OCI-LY1 (cell line): ENCODE measurements around the gene FADD.

Experiments used
- H2AFZ ChIP-seq: fragments of 200-600 bp; sonication (generic), shearing (Covaris generic); 2 replicates; pipeline ENCODE4 v1.6.0; 2014; ENCODE audit warnings: antibody characterized with exemption, mild to moderate bottlenecking, low read length
- H3F3A ChIP-seq: fragments of 200-600 bp; sonication (generic), shearing (Covaris generic); 2 replicates; pipeline ENCODE4 v1.6.0; 2014; ENCODE audit warnings: mild to moderate bottlenecking, antibody characterized with exemption, low read length, moderate library complexity; ENCODE audit not compliant: insufficient read depth
- H3K27ac ChIP-seq: fragments of 200-600 bp; sonication (generic); 2 replicates; pipeline ENCODE4 v1.5.1; 2014; ENCODE audit warnings: low read length, mixed run types, mild to moderate bottlenecking, low read depth; ENCODE audit not compliant: poor library complexity, severe bottlenecking
- H3K27me3 ChIP-seq: fragments of 200-600 bp; sonication (generic); 2 replicates; pipeline ENCODE4 v1.6.0; 2014; ENCODE audit warnings: antibody characterized with exemption, mild to moderate bottlenecking, low read length, moderate library complexity; ENCODE audit not compliant: insufficient read depth
- H3K36me3 ChIP-seq: fragments of 200-600 bp; sonication (generic); 2 replicates; pipeline ENCODE4 v1.6.1; 2014; ENCODE audit warnings: mild to moderate bottlenecking, antibody characterized with exemption, low read length, moderate library complexity, mixed read lengths; ENCODE audit not compliant: insufficient read depth
- H3K4me1 ChIP-seq: fragments of 200-600 bp; sonication (generic); 2 replicates; pipeline ENCODE4 v1.5.1; 2014; ENCODE audit warnings: mild to moderate bottlenecking, low read length, moderate library complexity; ENCODE audit not compliant: insufficient read depth, severe bottlenecking
- H3K4me2 ChIP-seq: fragments of 200-600 bp; sonication (generic), shearing (Covaris generic); 2 replicates; pipeline ENCODE4 v1.6.1; 2014; ENCODE audit warnings: low read length
- H3K4me3 ChIP-seq: fragments of 200-600 bp; sonication (generic); 2 replicates; pipeline ENCODE4 v1.5.1; 2014; ENCODE audit warnings: low read length, low read depth, mild to moderate bottlenecking, mixed read lengths; ENCODE audit not compliant: poor library complexity, severe bottlenecking
- H3K79me2 ChIP-seq: fragments of 200-600 bp; shearing (Covaris generic); 2 replicates; pipeline ENCODE4 v1.6.1; 2016; ENCODE audit warnings: mixed run types, low read length, mixed read lengths; ENCODE audit not compliant: insufficient read depth
- H3K9ac ChIP-seq: fragments of 200-600 bp; sonication (generic), shearing (Covaris generic); 2 replicates; pipeline ENCODE4 v1.6.1; 2014; ENCODE audit warnings: mild to moderate bottlenecking, low read length, mixed read lengths
- H3K9me2 ChIP-seq: fragments of 200-600 bp; sonication (generic), shearing (Covaris generic); 2 replicates; pipeline ENCODE4 v1.6.1; 2014; ENCODE audit warnings: low read depth, mild to moderate bottlenecking, low read length, mixed read lengths
- H3K9me3 ChIP-seq: fragments of 200-600 bp; shearing (Covaris generic); 2 replicates; pipeline ENCODE4 v1.6.1; 2014; ENCODE audit warnings: low read length, mixed read lengths
- H4K20me1 ChIP-seq: fragments of 200-600 bp; sonication (generic), shearing (Covaris generic); 2 replicates; pipeline ENCODE4 v1.6.0; 2016; ENCODE audit warnings: mild to moderate bottlenecking, low read length; ENCODE audit not compliant: insufficient read depth
- EZH2 ChIP-seq: fragments of 200-600 bp; sonication (generic), shearing (Covaris generic); IDR thresholded peaks from 2 replicates; pipeline ENCODE4 v1.8.0; 2017; ENCODE audit warnings: borderline replicate concordance, mixed run types, mild to moderate bottlenecking, antibody characterized with exemption, low read length, moderate library complexity, mixed read lengths
- TF ChIP-seq, protein P1 (sequence below): fragments of 200-600 bp; sonication (generic), shearing (Covaris generic); IDR thresholded peaks from 2 replicates; pipeline ENCODE4 v1.5.1; 2017; ENCODE audit warnings: mild to moderate bottlenecking, antibody characterized with exemption, low read length, moderate library complexity, mixed read lengths

FADD gene

GRCh38 chr11:70220136-70220535, 17.0 kb downstream of the FADD start:
- Histone ChIP-seq H3K4me2 (no peak overlapping the region), H4K20me1 (no peaks in the 10 kb centered on the region), H3K4me3 (no peak overlapping the region), H3F3A (no peaks in the 10 kb centered on the region), H2AFZ (no peak overlapping the region), H3K79me2 (no peaks in the 10 kb centered on the region), H3K27ac (no peak overlapping the region), H3K36me3 (no peaks in the 10 kb centered on the region), H3K9ac (no peak overlapping the region), H3K4me1 (no peaks in the 10 kb centered on the region), H3K9me3 (no peaks in the 10 kb centered on the region), H3K27me3 (no peaks in the 10 kb centered on the region), H3K9me2 (no peaks in the 10 kb centered on the region)
- TF ChIP-seq, protein P1, sequence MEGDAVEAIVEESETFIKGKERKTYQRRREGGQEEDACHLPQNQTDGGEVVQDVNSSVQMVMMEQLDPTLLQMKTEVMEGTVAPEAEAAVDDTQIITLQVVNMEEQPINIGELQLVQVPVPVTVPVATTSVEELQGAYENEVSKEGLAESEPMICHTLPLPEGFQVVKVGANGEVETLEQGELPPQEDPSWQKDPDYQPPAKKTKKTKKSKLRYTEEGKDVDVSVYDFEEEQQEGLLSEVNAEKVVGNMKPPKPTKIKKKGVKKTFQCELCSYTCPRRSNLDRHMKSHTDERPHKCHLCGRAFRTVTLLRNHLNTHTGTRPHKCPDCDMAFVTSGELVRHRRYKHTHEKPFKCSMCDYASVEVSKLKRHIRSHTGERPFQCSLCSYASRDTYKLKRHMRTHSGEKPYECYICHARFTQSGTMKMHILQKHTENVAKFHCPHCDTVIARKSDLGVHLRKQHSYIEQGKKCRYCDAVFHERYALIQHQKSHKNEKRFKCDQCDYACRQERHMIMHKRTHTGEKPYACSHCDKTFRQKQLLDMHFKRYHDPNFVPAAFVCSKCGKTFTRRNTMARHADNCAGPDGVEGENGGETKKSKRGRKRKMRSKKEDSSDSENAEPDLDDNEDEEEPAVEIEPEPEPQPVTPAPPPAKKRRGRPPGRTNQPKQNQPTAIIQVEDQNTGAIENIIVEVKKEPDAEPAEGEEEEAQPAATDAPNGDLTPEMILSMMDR = no peak
- no peak for TF ChIP-seq EZH2

DNA sequence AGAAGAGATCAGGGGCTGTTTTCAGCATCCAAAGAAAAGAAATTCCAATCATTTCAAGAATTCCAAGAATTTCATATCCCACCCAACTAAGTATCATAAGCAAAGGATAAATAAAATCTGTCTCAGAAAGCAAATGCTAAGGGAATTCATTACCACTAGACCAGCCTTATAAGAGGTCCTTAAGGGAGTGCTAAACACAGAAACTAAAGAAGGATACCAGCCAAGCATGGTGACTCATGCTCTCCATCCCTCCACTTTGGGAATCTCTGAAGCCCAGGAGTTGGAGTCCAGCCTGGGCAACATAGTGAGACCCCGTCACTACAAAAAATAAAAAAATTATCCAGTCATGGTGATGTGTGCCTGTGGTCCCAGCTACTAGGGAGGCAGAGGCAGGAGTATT, 17.8 kb downstream of the FADD start:
- H3K79me2 ChIP-seq = no peaks in the 10 kb centered on the region
- no peak overlapping the region for H3K27ac ChIP-seq

DNA sequence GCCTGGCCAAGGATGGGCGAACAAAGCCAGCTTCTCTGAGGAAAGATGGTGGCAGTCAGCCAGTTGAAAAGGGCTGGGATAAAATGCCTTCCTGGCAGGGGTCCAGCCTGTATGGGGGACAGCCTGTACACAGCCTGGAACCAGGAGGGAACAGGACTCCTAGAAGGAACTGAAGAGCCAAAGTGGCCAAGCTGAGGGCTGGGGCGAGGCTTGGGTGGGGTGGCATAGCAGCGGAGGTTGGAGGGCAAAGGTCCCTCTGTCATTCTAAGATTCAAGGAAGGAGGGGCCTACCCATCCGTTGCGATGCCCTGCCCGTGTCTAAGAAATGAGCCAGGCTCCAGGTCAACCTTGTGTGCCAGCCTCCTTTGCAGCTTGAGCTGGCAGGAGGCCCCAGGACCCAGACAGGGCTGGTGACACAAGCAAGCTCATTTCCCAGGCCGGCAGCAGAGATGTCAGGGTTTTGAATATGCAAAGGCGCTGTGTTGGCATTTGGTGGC, 22.6 kb downstream of the FADD start:
- Histone ChIP-seq H3K27me3 (0 out of 2 replicates have a peak, but pooled peaks cover 8% of the 10 kb centered on the region), H3K9ac (no peak overlapping the region), H3K4me2 (no peak overlapping the region), H4K20me1 (no peaks in the 10 kb centered on the region), H3K36me3 (no peaks in the 10 kb centered on the region), H3K4me1 (no peaks in the 10 kb centered on the region), H3K9me3 (no peaks in the 10 kb centered on the region), H3K4me3 (no peak overlapping the region), H3K27ac (no peak overlapping the region), H3F3A (no peaks in the 10 kb centered on the region), H3K79me2 (no peaks in the 10 kb centered on the region), H3K9me2 (no peaks in the 10 kb centered on the region), H2AFZ (no peak overlapping the region)
- TF ChIP-seq, protein P1 = no peak
- TF ChIP-seq EZH2 = no peak

More for the DNA sequence above, 17.8 kb downstream of the FADD start:
- no peaks in the 10 kb centered on the region for H4K20me1 ChIP-seq
- H3K9ac ChIP-seq = no peak overlapping the region
- H3K4me2 ChIP-seq = no peak overlapping the region
- no peak overlapping the region for H3K4me3 ChIP-seq
- H3K9me2 ChIP-seq = no peaks in the 10 kb centered on the region
- TF ChIP-seq, protein P1 = no peak
- no peak for TF ChIP-seq EZH2
- H3K27me3 ChIP-seq = 0 out of 2 replicates have a peak, but pooled peaks cover 4% of the 10 kb centered on the region
- no peaks in the 10 kb centered on the region for H3K9me3 ChIP-seq
- no peaks in the 10 kb centered on the region for H3K4me1 ChIP-seq
- no peak overlapping the region for H2AFZ ChIP-seq
- no peaks in the 10 kb centered on the region for H3F3A ChIP-seq
- no peaks in the 10 kb centered on the region for H3K36me3 ChIP-seq
